HCT116 (cell line): ENCODE measurements around the gene OVAAL. TPM values are rescaled to one million over a fixed set of nuclear protein-coding genes. Genes with fewer than 3 reads are reported as not detected.

Experiments used
- ATAC-seq: fragments of 200-7000 bp; cut with Tn5 transposase; 2 replicates; pipeline ENCODE4 v1.9.1; 2020; ENCODE audit warnings: mild to moderate bottlenecking, moderate library complexity
- BruUV-seq: library from RNA; stranded (reverse); fragments of 400-500 nt; replicated peaks from 2 replicates; lab custom pipeline; 2021; lab: Mats Ljungman, UMichigan
- CTCF ChIA-PET: fragments of 300-600 bp; sonication (Branson Sonifier 250); formaldehyde crosslinking; loops from one replicate; lab custom pipeline; 2021; ENCODE audit warnings: antibody characterized with exemption; lab: Charles Lee
- POLR2A ChIA-PET: fragments of 300-600, 350-600 bp; sonication (Branson Sonifier 250); formaldehyde crosslinking; loops from one replicate; lab custom pipeline; 2021; ENCODE audit warnings: antibody characterized with exemption; lab: Charles Lee
- RAD21 ChIA-PET, 2 experiments: fragments of 300-600 bp; sonication (Branson Sonifier 250); formaldehyde crosslinking; loops; one replicate each; lab custom pipeline; 2023; ENCODE audit warnings: low total read pairs in 2 of 2; ENCODE audit not compliant: uncharacterized antibody in 2 of 2, unreplicated experiment in 2 of 2, low non-redundant PET in 1 of 2; lab: Charles Lee
- DNase-seq: peaks from one replicate; pipeline ENCODE4 v3.0.0-alpha.2; 2010; ENCODE audit warnings: low read depth, low spot score
- H2AFZ ChIP-seq: fragments of 200-600 bp; shearing (Covaris generic), sonication (generic); 2 replicates; pipeline ENCODE4 v1.6.1; 2017; ENCODE audit warnings: low read depth, mixed run types, mixed read lengths, antibody characterized with exemption, low read length; ENCODE audit not compliant: poor library complexity, severe bottlenecking
- H3K27ac ChIP-seq: 2 replicates; pipeline ENCODE4 v1.5.1; 2012; ENCODE audit warnings: low read depth, low read length
- H3K27me3 ChIP-seq: fragments of 200-600 bp; sonication (generic); 2 replicates; pipeline ENCODE4 v1.6.1; 2016; ENCODE audit warnings: mixed run types, low read length, mixed read lengths; ENCODE audit not compliant: insufficient read depth
- H3K36me3 ChIP-seq, 2 experiments: fragments of 200-500 bp in 1 of 2; fragments of 200-600 bp in 1 of 2; sonication (Bioruptor generic) in 1 of 2; sonication (generic) in 1 of 2; 2 replicates each; pipeline versions ENCODE4 v1.5.1 to v1.6.1; 2014 to 2016; ENCODE audit warnings: low read length in 2 of 2, inconsistent platforms in 1 of 2, mixed read lengths in 1 of 2, mixed run types in 1 of 2; ENCODE audit not compliant: insufficient read depth in 2 of 2, control insufficient read depth in 1 of 2
- H3K4me1 ChIP-seq, 2 experiments: fragments of 200-600 bp in 1 of 2; sonication (generic) in 1 of 2; 2 replicates each; pipeline versions ENCODE4 v1.5.1 to v1.6.1; 2012 to 2017; ENCODE audit warnings: low read length in 2 of 2, inconsistent platforms in 1 of 2, mild to moderate bottlenecking in 1 of 2, mixed read lengths in 1 of 2, mixed run types in 1 of 2, moderate library complexity in 1 of 2; ENCODE audit not compliant: insufficient read depth in 2 of 2, control insufficient read depth in 1 of 2
- H3K4me2 ChIP-seq: fragments of 200-600 bp; sonication (generic); 2 replicates; pipeline ENCODE4 v1.6.1; 2017; ENCODE audit warnings: mixed run types, low read length, mixed read lengths
- H3K4me3 ChIP-seq, 2 experiments: fragments of 200-600 bp in 1 of 2; sonication (generic) in 1 of 2; replicated peaks in 1 of 2; 2 replicates each; pipeline ENCODE4 v1.5.1; 2011 to 2016; ENCODE audit warnings: low read length in 2 of 2, control low read depth in 1 of 2, low read depth in 1 of 2, mild to moderate bottlenecking in 1 of 2, mixed read lengths in 1 of 2, mixed run types in 1 of 2
- H3K79me2 ChIP-seq: fragments of 200-600 bp; sonication (generic); 2 replicates; pipeline ENCODE4 v1.6.1; 2017; ENCODE audit warnings: mild to moderate bottlenecking, mixed run types, low read length, moderate library complexity, mixed read lengths; ENCODE audit not compliant: insufficient read depth
- H3K9ac ChIP-seq: fragments of 200-600 bp; sonication (generic); 2 replicates; pipeline ENCODE4 v1.6.1; 2016; ENCODE audit warnings: low read length, mixed read lengths
- H3K9me2 ChIP-seq: fragments of 200-600 bp; sonication (generic), shearing (Covaris generic); 2 replicates; pipeline ENCODE4 v1.6.1; 2017; ENCODE audit warnings: mixed run types, mild to moderate bottlenecking, moderate library complexity; ENCODE audit not compliant: insufficient read depth
- H3K9me3 ChIP-seq, 2 experiments: fragments of 200-500 bp in 1 of 2; fragments of 200-600 bp in 1 of 2; sonication (Bioruptor generic) in 1 of 2; sonication (generic) in 1 of 2; 2 replicates each; pipeline ENCODE4 v1.6.1; 2014 to 2017; ENCODE audit warnings: low read length in 2 of 2, mixed read lengths in 2 of 2, inconsistent platforms in 1 of 2, low read depth in 1 of 2, mild to moderate bottlenecking in 1 of 2, mixed run types in 1 of 2, moderate library complexity in 1 of 2; ENCODE audit not compliant: control insufficient read depth in 1 of 2, insufficient read depth in 1 of 2
- H4K20me1 ChIP-seq: fragments of 200-600 bp; sonication (generic), shearing (Covaris generic); 2 replicates; pipeline ENCODE4 v1.6.1; 2017; ENCODE audit warnings: mixed run types, mild to moderate bottlenecking, moderate library complexity; ENCODE audit not compliant: insufficient read depth
- CEBPB ChIP-seq: IDR thresholded peaks from 2 replicates; pipeline ENCODE4 v1.6.1; 2012; ENCODE audit warnings: low read depth
- EZH2 ChIP-seq: fragments of 200-600 bp; sonication (generic); IDR thresholded peaks from 2 replicates; pipeline ENCODE4 v1.6.1; 2017; ENCODE audit warnings: antibody characterized with exemption, mixed run types
- POLR2A ChIP-seq: IDR thresholded peaks from 2 replicates; pipeline ENCODE4 v1.7.0; 2011; ENCODE audit warnings: borderline replicate concordance; ENCODE audit not compliant: insufficient read depth, insufficient read length; ENCODE audit errors: extremely low read depth
- POLR2AphosphoS5 ChIP-seq: IDR thresholded peaks from 2 replicates; pipeline ENCODE4 v1.6.1; 2011; ENCODE audit warnings: mild to moderate bottlenecking, low read depth, low read length, moderate library complexity
- REST ChIP-seq: IDR thresholded peaks from 2 replicates; pipeline ENCODE4 v1.6.1; 2012; ENCODE audit warnings: low read depth
- SRF ChIP-seq: IDR thresholded peaks from 2 replicates; pipeline ENCODE4 v1.6.1; 2012; ENCODE audit warnings: low read depth
- ZBTB33 ChIP-seq: IDR thresholded peaks from 2 replicates; pipeline ENCODE4 v1.6.1; 2011; ENCODE audit warnings: mild to moderate bottlenecking, low read length, moderate library complexity; ENCODE audit not compliant: insufficient replicate concordance; ENCODE audit errors: extremely low read depth
- ZFX ChIP-seq: fragments of 450-650 bp; IDR thresholded peaks from 2 replicates; pipeline ENCODE4 v1.6.1; 2017
- ZNF274 ChIP-seq: fragments of 200-500 bp; sonication (Bioruptor generic); IDR thresholded peaks from 2 replicates; pipeline ENCODE4 v1.6.1; 2014; ENCODE audit warnings: mild to moderate bottlenecking, low read depth, low read length, inconsistent platforms
- intact Hi-C: fragments of 100-400 bp; cut with micrococcal nuclease; formaldehyde crosslinking; loops from 2 replicates; pipeline ENCODE4 v1.10.0; 2022
- total RNA-seq: library from RNA; stranded (reverse); gene quantifications from one replicate; pipeline ENCODE4 v1.2.1, GENCODE V29; 2021; ENCODE audit not compliant: unreplicated experiment

The OVAAL gene
- total RNA-seq, 1 experiment from 2014 or later: not detected

- Histone ChIP-seq H3K27me3 (no peaks in the 10 kb centered on the region), H3K27ac (no peak overlapping the region), H3K4me3 (no peak overlapping the region), H2AFZ (no peak overlapping the region), H3K36me3 (no peaks in the 10 kb centered on the region), H3K9me2 (no peaks in the 10 kb centered on the region), H4K20me1 (no peaks in the 10 kb centered on the region), H3K4me2 (no peak overlapping the region), H3K9me3 (no peaks in the 10 kb centered on the region), H3K9ac (no peak overlapping the region), H3K4me1 (0 out of 4 replicates have a peak, but pooled peaks cover 0 to 3% of the 10 kb centered on the region in 2 experiments), H3K79me2 (no peaks in the 10 kb centered on the region)
- intact Hi-C loops: no loop called here
- ATAC-seq: no peak
- POLR2A ChIA-PET: interaction anchor here (0.6 kb wide), 1 partner anchor 570 kb away, joined by 3 read pairs; no protein-coding TSS in a partner anchor
- CTCF ChIA-PET: interaction anchor here (1.7 kb wide), 1 partner anchor 327 kb away, joined by 7 read pairs; no protein-coding TSS in a partner anchor
- RAD21 ChIA-PET: no interaction called here
- no peak for DNase-seq
- TF ChIP-seq ZNF274 (no peak), SRF (no peak)
- no TSS peak for BruUV-seq
Observed at GRCh38 chr1:180535418-180535999, 23.3 kb upstream of the OVAAL start.

GRCh38 chr1:180536821-180537372 lies 21.9 kb upstream of the OVAAL start:
- Histone ChIP-seq H2AFZ (no peak overlapping the region), H3K9me2 (no peaks in the 10 kb centered on the region), H4K20me1 (no peaks in the 10 kb centered on the region), H3K4me3 (no peak overlapping the region), H3K79me2 (no peaks in the 10 kb centered on the region), H3K9ac (no peak overlapping the region), H3K4me1 (0 out of 4 replicates have a peak, but pooled peaks cover 0 to 3% of the 10 kb centered on the region in 2 experiments)
- CTCF ChIA-PET: interaction anchor here (0.7 to 1.7 kb wide), 3 partner anchors 9 to 325 kb away, joined by 3 to 7 read pairs (median 3); no protein-coding TSS in a partner anchor
- no TSS peak for BruUV-seq
- TF ChIP-seq EZH2: no peak
- no peak for TF ChIP-seq ZFX
- TF ChIP-seq POLR2AphosphoS5: no peak
- no peak for TF ChIP-seq ZBTB33
- no peak for TF ChIP-seq CEBPB
- no peak for TF ChIP-seq POLR2A
- no peak for TF ChIP-seq REST
- TF ChIP-seq, all 23 proteins: peak for 0
- Histone ChIP-seq H3K27me3 (no peaks in the 10 kb centered on the region), H3K9me3 (no peaks in the 10 kb centered on the region), H3K27ac (no peak overlapping the region), H3K4me2 (no peak overlapping the region), H3K36me3 (no peaks in the 10 kb centered on the region)
- intact Hi-C loops: no loop called here
- no peak for ATAC-seq
- ChIA-PET POLR2A (interaction anchor here (0.6 kb wide), 1 partner anchor 275 kb away, joined by 3 read pairs; no protein-coding TSS in a partner anchor), RAD21 (no interaction called here)
- no peak for DNase-seq
